ENCODE results near the gene SLC17A7.
"Not testable (repeated sequence)": the region's sequence is repeated elsewhere in the genome, so short reads cannot be mapped to it uniquely, and the experiment has no call there.

Gene SLC17A7

DNA sequence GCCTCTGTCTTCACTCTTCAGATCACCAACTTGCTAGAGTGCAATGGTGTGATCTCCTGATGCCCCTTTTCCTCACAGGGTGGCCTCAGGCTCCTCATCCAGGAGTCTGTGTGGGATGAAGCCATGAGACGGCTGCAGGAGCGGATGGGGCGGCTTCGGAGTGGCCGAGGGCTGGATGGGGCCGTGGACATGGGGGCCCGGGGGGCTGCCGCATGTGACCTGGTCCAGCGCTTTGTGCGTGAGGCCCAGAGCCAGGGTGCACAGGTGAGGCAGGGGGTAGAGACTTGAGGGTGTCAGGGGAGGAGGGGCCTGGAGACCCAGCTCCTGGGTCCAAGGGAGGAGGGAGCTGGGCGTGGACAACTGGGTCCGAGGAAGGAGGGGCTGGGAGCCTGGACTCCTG lies 21.2 kb upstream of the SLC17A7 start:
- ATAC-seq, result no peak

DNA sequence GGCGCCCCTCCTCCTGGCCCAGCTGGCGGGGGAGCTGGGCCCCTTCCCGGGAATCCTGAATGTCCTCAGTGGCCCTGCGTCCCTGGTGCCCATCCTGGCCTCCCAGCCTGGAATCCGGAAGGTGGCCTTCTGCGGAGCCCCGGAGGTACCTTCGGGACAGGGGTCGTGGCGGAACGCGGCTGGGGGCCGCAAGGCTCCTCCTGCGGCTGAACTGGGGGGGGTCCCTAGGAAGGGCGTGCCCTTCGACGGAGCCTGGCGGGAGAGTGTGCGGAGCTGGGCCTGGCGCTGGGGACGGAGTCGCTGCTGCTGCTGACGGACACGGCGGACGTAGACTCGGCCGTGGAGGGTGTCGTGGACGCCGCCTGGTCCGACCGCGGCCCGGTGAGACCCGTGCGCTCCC lies 20.3 kb upstream of the SLC17A7 start:
- no peak for ATAC-seq
- TF ChIP-seq PPARA (CRISPR knock-in tag; IDR thresholded peaks at IDR 0.05; ENCODE audit: borderline replicate concordance) (no peak), ZFP30 (CRISPR knock-in tag; IDR thresholded peaks at IDR 0.05) (no peak), TCF4 (CRISPR knock-in tag; IDR thresholded peaks at IDR 0.05; ENCODE audit: borderline replicate concordance) (no peak), ZNF70 (CRISPR knock-in tag; IDR thresholded peaks at IDR 0.05) (no peak), GLIS3 (CRISPR knock-in tag; IDR thresholded peaks at IDR 0.05) (no peak), TOX (CRISPR knock-in tag; IDR thresholded peaks at IDR 0.05; ENCODE audit: borderline replicate concordance) (no peak), SNAI2 (CRISPR knock-in tag; IDR thresholded peaks at IDR 0.05) (no peak), RARB (CRISPR knock-in tag; IDR thresholded peaks at IDR 0.05) (no peak), ISL1 (CRISPR knock-in tag; IDR thresholded peaks at IDR 0.05) (no peak), ZNF8 (CRISPR knock-in tag; IDR thresholded peaks at IDR 0.05) (no peak), BACH2 (CRISPR knock-in tag; IDR thresholded peaks at IDR 0.05; ENCODE audit: borderline replicate concordance) (no peak), OSR1 (CRISPR knock-in tag; IDR thresholded peaks at IDR 0.05) (no peak), ZFP3 (CRISPR knock-in tag; IDR thresholded peaks at IDR 0.05) (no peak)
- TF ChIP-seq, protein P1, sequence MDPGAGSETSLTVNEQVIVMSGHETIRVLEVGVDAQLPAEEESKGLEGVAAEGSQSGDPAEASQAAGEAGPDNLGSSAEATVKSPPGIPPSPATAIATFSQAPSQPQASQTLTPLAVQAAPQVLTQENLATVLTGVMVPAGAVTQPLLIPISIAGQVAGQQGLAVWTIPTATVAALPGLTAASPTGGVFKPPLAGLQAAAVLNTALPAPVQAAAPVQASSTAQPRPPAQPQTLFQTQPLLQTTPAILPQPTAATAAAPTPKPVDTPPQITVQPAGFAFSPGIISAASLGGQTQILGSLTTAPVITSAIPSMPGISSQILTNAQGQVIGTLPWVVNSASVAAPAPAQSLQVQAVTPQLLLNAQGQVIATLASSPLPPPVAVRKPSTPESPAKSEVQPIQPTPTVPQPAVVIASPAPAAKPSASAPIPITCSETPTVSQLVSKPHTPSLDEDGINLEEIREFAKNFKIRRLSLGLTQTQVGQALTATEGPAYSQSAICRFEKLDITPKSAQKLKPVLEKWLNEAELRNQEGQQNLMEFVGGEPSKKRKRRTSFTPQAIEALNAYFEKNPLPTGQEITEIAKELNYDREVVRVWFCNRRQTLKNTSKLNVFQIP (CRISPR knock-in tag; IDR thresholded peaks at IDR 0.05; ENCODE audit: borderline replicate concordance, low read depth), result no peak
- TF ChIP-seq, protein P2, sequence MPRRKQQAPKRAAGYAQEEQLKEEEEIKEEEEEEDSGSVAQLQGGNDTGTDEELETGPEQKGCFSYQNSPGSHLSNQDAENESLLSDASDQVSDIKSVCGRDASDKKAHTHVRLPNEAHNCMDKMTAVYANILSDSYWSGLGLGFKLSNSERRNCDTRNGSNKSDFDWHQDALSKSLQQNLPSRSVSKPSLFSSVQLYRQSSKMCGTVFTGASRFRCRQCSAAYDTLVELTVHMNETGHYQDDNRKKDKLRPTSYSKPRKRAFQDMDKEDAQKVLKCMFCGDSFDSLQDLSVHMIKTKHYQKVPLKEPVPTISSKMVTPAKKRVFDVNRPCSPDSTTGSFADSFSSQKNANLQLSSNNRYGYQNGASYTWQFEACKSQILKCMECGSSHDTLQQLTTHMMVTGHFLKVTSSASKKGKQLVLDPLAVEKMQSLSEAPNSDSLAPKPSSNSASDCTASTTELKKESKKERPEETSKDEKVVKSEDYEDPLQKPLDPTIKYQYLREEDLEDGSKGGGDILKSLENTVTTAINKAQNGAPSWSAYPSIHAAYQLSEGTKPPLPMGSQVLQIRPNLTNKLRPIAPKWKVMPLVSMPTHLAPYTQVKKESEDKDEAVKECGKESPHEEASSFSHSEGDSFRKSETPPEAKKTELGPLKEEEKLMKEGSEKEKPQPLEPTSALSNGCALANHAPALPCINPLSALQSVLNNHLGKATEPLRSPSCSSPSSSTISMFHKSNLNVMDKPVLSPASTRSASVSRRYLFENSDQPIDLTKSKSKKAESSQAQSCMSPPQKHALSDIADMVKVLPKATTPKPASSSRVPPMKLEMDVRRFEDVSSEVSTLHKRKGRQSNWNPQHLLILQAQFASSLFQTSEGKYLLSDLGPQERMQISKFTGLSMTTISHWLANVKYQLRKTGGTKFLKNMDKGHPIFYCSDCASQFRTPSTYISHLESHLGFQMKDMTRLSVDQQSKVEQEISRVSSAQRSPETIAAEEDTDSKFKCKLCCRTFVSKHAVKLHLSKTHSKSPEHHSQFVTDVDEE (CRISPR knock-in tag; IDR thresholded peaks at IDR 0.05), result no peak
- TF ChIP-seq, protein P3, sequence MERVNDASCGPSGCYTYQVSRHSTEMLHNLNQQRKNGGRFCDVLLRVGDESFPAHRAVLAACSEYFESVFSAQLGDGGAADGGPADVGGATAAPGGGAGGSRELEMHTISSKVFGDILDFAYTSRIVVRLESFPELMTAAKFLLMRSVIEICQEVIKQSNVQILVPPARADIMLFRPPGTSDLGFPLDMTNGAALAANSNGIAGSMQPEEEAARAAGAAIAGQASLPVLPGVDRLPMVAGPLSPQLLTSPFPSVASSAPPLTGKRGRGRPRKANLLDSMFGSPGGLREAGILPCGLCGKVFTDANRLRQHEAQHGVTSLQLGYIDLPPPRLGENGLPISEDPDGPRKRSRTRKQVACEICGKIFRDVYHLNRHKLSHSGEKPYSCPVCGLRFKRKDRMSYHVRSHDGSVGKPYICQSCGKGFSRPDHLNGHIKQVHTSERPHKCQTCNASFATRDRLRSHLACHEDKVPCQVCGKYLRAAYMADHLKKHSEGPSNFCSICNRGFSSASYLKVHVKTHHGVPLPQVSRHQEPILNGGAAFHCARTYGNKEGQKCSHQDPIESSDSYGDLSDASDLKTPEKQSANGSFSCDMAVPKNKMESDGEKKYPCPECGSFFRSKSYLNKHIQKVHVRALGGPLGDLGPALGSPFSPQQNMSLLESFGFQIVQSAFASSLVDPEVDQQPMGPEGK (CRISPR knock-in tag; IDR thresholded peaks at IDR 0.05; ENCODE audit: borderline replicate concordance), result no peak
- TF ChIP-seq, protein P4, sequence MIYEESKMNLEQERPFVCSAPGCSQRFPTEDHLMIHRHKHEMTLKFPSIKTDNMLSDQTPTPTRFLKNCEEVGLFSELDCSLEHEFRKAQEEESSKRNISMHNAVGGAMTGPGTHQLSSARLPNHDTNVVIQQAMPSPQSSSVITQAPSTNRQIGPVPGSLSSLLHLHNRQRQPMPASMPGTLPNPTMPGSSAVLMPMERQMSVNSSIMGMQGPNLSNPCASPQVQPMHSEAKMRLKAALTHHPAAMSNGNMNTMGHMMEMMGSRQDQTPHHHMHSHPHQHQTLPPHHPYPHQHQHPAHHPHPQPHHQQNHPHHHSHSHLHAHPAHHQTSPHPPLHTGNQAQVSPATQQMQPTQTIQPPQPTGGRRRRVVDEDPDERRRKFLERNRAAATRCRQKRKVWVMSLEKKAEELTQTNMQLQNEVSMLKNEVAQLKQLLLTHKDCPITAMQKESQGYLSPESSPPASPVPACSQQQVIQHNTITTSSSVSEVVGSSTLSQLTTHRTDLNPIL (CRISPR knock-in tag; IDR thresholded peaks at IDR 0.05; ENCODE audit: low read depth), result no peak

More for the DNA sequence above, 21.2 kb upstream of the SLC17A7 start:
- TF ChIP-seq ZFP30 (CRISPR knock-in tag; IDR thresholded peaks at IDR 0.05), result no peak
- no peak for TF ChIP-seq ZNF70 (CRISPR knock-in tag; IDR thresholded peaks at IDR 0.05)
- no peak for TF ChIP-seq SNAI2 (CRISPR knock-in tag; IDR thresholded peaks at IDR 0.05)

DNA sequence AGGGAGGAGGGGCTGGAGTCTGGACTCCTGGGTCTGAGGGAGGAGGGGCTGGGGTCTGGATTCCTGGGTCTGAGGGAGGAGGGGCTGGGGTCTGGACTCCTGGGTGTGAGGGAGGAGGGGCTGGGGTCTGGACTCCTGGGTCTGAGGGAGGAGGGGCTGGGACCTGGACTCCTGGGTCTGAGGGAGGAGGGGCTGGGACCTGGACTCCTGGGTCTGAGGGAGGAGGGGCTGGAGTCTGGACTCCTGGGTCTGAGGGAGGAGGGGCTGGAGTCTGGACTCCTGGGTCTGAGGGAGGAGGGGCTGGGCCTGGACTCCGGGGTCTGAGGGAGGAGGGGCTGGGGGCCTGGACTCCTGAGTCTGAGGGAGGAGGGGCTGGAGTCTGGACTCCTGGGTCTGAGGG lies 19.8 kb upstream of the SLC17A7 start:
- ATAC-seq, result not testable (repeated sequence)

DNA sequence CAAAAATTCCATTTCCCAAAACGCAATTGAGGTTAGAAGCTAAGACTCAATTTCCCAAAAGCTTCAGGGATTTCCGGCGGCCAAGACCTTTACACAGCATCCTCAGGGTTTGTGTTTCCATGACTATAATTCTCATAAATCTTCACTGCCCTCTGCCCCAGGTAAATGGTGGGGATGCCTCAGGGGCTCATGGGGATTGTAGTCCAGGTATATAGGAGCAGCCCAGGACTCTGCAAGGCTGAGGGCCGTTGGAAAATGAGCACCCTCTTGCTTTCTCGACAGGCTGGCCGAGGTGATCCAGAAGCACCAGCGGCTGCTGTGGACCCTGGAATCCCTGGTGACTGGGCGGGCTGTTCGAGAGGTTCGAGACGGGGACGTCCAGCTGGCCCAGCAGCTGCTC lies 18.1 kb upstream of the SLC17A7 start:
- TF ChIP-seq ZNF565 (CRISPR knock-in tag; conservative IDR thresholded peaks at IDR 0.05; ENCODE audit: low read depth) (no peak), BACH2 (CRISPR knock-in tag; IDR thresholded peaks at IDR 0.05; ENCODE audit: borderline replicate concordance) (no peak), TOX (CRISPR knock-in tag; IDR thresholded peaks at IDR 0.05; ENCODE audit: borderline replicate concordance) (no peak), ZFP30 (CRISPR knock-in tag; IDR thresholded peaks at IDR 0.05) (no peak), TCF4 (CRISPR knock-in tag; IDR thresholded peaks at IDR 0.05; ENCODE audit: borderline replicate concordance) (no peak), OSR1 (CRISPR knock-in tag; IDR thresholded peaks at IDR 0.05) (no peak), ZC3H10 (CRISPR knock-in tag; IDR thresholded peaks at IDR 0.05) (no peak), RARB (CRISPR knock-in tag; IDR thresholded peaks at IDR 0.05) (no peak)
- TF ChIP-seq, protein P1 (CRISPR knock-in tag; IDR thresholded peaks at IDR 0.05; ENCODE audit: borderline replicate concordance, low read depth), result no peak
- ATAC-seq, result no peak
